ENCODE results near the gene POLR1C.
"Not testable (repeated sequence)": the region's sequence is repeated elsewhere in the genome, so short reads cannot be mapped to it uniquely, and the experiment has no call there.

Gene POLR1C

GRCh38 chr6:43493230-43493629, 23.7 kb upstream of the POLR1C start:
- no peak for DNase-seq

- no peak for DNase-seq
Measured at GRCh38 chr6:43493833-43494232, 23.1 kb upstream of the POLR1C start.

DNA sequence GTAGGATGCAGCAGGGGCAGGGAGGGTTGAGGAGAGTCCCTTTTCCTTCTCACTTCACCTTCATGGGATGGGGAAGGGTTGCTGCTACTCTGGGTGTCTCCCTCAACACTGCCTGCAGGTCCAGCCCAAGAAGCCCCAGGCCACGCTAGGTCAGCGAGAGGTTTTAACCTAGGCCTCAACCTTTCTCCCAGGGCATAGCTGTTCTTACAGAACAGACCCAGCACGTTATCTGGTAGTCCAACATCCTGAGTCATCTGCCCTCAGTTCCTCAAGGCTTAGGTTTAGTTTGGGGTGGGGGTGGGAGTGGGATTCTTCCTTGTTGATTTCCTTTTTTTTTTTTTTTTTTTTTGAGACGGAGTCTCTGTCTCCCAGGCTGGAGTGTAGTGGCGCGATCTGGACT, 22.6 kb upstream of the POLR1C start:
- no peak for DNase-seq

DNA sequence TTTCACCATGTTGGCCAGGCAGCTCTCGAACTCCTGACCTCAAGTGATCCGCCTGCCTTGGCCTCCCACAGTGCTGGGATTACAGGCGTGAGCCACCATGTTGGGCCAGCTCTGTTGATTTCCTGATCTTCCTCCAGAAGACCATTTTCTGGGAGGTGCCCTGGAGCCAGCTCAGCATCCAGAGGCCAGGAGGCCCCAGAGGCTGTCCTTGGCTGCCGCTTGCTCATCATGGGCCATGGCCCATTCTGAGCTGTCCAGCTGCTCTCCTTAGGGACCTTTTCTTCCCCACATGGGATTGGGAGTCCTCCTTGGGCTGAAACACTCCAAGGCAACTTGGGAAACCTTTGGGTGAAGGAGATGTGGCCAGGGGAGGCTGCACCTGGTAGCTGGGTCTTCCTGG, 22.1 kb upstream of the POLR1C start:
- DNase-seq: no peak

DNA sequence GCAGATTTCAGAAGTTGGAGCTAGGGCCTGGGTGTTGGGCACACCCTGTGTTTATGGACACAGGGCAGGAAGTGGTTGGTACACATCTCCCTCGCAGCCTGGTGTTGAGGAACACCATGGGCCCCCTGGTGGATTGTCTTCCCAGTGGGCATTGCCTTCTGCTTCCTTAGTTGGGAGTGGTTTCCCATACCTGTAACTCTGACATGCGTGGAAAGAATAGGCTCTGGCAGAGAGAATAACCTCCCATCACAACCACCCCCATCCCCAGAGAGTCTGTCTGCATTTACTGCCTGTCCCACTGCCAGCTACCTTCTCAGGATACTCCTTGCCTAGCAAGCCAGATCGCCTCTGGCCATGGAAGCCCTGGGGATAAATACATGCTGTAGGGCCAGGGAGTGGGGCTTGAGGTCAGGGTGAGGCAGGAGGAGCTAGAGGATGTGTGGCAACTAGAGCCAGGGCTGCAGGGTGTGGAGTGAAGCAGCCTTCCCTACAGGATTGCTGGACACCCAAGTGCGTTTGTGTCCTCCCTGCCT, 21.4 kb upstream of the POLR1C start:
- DNase-seq: no peak

DNA sequence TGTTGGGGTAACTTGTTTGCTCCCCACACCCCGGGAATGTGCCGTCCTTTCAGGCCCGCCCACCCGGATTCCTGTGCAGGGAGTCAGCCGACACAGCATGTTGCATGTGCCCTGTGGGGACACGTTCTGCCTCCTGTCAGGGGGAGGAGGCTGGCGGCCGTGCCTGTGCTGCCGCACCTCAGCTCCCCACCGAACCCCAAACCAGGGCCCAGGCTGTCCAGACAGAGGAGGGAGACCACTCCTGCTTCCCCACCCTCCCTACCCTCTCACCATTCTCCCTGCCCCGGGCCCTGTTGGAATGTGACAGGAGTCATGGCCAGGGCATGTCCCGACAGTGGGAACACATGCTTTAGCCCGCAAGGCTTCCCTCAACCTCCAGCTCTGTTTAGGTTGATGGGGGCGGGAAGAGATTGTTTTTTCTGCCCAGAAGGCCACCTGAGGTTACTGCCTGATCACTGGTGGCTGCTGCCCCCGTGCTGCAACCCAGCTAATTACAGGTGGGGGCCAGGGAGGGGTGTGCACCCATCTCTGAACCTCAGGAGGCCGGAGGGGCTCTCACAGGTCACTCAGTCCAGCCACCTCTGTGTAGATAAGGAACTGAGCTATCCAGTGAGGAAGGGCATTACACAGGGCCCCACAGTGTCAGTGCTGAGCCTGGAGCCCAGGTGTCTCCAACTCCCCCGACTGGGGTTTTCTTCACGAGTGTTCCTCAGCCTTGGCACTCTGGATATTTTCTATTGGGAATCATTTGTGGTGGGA, 20.3 kb upstream of the POLR1C start:
- DNase-seq: no peak

- DNase-seq: no peak
Measured at GRCh38 chr6:43497129-43497396, 19.8 kb upstream of the POLR1C start.

DNA sequence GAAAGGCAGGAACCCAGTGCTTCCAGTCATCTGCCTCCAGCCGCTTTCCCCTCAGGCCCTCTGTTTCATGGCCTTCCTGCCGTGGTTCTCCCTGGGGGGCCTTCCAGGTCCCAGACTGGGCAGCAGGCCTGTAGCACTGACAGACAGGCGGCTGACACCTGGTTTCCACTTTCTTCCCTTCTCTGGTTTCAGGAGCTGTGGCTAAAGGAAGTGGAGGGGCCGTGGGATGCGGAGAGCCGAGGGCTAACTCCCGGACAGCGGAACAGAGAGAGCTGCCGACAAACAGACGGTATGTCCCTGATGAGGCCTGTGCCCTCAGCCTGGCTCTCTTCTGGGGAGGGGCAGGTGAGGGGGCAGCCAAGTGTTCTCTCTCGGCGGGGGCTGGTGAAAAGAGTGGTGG, 19.2 kb upstream of the POLR1C start:
- no peak for DNase-seq

DNA sequence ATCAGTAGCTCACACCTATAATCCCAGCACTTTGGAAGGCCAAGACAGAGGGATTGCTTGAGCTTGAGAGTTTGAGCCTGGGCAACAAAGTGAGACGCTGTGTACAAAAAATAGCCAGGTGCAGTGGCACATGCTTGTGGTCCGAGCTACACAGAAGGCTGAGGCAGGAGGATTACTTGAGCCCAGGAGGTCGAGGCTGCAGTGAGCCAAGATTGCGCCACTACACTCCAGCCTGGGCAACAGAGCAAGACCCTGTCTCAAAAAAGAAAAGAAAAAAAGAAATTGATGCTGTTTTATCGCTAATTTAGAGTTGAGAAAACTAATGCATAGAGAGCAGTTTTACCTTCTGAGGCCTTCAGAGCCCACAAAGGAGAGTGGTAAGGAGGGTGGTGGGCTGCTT, 18.6 kb upstream of the POLR1C start:
- DNase-seq: not testable (repeated sequence)

DNA sequence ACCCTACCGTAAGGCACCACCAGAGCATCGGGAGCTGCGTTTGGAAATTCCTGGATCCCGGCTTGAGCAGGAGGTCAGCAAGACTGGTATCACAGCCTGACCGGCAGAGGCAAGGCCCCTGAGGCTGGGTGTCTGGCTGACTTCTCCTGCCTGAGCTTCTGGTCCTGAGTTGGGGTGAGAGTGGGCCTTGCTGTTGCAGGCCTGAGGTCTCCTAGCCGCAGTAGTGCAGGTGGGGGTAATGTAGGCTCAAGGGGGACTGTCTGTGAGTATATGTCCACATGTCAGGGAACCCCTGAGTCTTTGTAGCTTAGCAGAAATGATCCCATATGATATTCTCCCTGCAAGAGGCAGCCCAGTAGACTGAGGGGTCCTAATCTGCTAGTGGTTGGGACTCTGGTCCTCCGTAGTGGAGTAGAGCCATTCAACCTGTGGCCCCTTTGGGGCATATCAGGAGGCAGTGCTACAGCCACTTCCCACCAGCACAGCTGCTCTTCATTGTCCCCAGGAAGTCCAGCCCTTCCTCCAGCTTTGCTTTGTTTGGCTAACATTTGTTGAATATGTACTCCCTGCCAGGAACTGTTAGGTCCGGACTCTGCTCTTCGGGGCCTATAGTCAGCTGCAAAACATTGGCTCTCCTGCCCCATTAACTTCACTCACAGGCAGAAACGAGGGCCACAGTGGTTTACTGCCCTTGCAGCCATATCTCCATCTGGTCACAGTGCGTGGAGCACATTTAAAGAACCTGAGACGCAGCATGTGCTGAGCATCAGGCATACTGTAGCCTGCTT, 17.7 kb upstream of the POLR1C start:
- no peak for DNase-seq

GRCh38 chr6:43500921-43501320, 16.0 kb upstream of the POLR1C start:
- no peak for DNase-seq

GRCh38 chr6:43502666-43503065, 14.2 kb upstream of the POLR1C start:
- no peak for DNase-seq

- DNase-seq: no peak
Measured at GRCh38 chr6:43503443-43503842, 13.4 kb upstream of the POLR1C start.

- DNase-seq: no peak
Measured at GRCh38 chr6:43504756-43505593, 11.9 kb upstream of the POLR1C start.

DNA sequence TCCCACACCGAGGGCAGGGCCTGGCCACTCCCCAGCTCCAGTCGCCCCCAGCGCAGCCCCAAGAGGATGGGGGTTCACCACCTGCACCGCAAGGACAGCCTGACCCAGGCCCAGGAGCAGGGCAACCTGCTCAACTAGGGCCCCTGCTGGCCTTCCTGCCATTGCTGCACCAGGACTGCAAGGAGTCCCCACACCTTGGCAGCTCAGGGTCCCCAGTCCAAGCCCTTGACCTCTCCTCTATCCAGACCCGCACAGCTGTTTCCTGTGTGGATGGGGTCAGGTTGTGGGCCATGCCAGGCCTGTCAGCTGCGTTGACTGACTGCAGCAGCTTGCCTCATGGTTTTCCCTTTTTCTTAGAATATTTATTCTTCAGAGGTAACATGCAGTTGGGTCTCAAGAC, 11.2 kb upstream of the POLR1C start:
- no peak for DNase-seq

GRCh38 chr6:43506171-43506570, 10.7 kb upstream of the POLR1C start:
- DNase-seq: no peak

DNA sequence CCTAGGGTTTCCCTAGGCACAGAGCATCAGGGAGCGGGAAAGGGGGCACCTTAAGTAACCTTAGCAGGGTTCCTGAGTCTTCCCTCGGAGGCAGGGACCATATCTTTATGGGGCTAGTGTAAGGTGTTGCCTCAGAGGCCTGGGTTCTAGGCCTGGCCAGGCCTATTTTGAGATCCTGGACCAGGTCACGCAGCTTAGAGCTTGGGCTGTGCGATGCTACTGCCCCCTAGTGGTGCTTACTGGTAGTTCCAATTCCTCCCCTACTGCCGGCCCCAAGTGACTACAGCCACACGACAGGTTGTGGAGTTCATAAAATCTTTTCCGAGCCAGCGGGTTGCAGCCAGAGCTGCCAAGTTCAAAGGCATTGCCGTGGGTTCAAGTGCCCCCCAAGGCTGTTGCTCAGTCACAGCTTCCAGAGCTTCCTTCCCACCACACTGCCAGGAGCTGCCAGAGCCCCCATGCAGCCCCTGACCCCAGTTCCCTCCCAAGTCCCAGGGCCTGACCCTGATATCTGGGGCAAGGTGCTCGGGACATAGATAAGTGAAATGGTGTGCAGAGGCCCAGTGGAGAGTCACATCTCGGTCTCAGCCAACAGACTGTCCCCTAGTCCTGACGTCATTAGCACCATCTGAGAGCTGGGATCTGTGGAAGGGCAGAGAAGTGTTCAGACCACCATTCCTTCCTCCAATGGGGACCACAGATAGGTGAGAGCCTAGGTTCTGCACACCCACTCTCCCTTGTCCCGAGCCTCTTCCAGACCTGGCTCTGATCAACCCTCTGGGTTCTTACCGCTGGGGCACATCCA, 10.0 kb upstream of the POLR1C start:
- DNase-seq: peak; percentile 83

DNA sequence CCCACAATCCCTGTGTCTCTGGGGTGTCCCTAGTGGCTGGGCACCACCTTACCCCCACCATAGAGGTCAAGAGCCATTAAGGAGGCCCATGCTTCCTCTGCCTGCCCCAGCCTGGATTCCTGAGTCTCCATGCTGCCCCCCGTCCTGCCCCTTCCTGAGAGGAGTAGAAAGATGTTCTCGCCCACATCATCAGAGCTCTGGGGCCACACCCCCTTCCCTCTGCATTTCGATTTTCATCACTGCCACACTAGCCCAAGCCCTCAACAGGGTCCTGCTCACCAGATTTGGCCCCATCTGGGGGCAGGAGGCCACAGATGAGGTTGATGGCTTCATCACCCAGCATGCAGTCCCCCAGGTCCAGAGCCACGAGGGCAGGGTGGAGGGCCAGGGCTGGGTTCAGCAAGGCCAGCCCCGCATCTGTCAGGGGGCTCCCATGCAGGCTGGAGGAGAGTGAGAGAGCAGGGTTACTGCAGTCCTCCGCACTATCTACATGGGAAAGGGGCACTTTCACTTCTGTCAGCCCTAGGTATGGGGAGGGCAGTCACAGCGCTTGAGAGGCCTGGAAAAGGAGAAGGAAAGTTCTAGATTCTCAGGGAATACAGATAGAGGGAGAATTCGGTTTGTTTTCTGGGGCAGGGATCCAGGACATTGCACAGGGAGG, 8.3 kb upstream of the POLR1C start:
- DNase-seq: no peak

GRCh38 chr6:43509142-43509983, 7.5 kb upstream of the POLR1C start:
- DNase-seq: no peak

- peak; percentile 84 for DNase-seq
Measured at GRCh38 chr6:43509984-43510826, 6.7 kb upstream of the POLR1C start, which contains the start of gene LRRC73. TSS of gene LRRC73 (minus strand) at chr6:43510346. CDS start at chr6:43509785, 561 bp downstream.

Data from activated CD4-positive, alpha-beta T cell treated with anti-CD3 and anti-CD28 coated beads, Interleukin-10, Interleukin-2, amounts not matched to agents 100 ng/mL and 50 ng/mL, durations not matched to agents 16 hours and 8 hours (primary cell).